CD14-positive monocyte (primary cell): ENCODE results near the gene MTFMT. TPM values are rescaled to one million over a fixed set of nuclear protein-coding genes. Genes with fewer than 3 reads are reported as not detected.

ENCODE experiments used
- DNase-seq, 3 donors: peaks; one replicate each; pipeline ENCODE4 v3.0.0-alpha.2; 2011 to 2022
- H2AFZ ChIP-seq: 2 replicates; pipeline ENCODE4 v1.6.0; 2012; ENCODE audit warnings: mild to moderate bottlenecking, low read depth, low read length, inconsistent platforms; ENCODE audit not compliant: insufficient read depth, poor library complexity, severe bottlenecking
- H3K27ac ChIP-seq, 2 donors: 1 replicate in 1 of 2; 2 replicates in 1 of 2; pipeline ENCODE4 v1.5.1; 2012 to 2013; ENCODE audit warnings: low read length in 2 of 2, control low read depth in 1 of 2, inconsistent platforms in 1 of 2, low read depth in 1 of 2, mild to moderate bottlenecking in 1 of 2
- H3K27me3 ChIP-seq, 2 donors: one replicate each; pipeline versions ENCODE4 v1.6.0 to v1.6.1; 2011 to 2013; ENCODE audit warnings: low read length in 2 of 2; ENCODE audit not compliant: control insufficient read depth in 2 of 2, insufficient read depth in 2 of 2
- H3K36me3 ChIP-seq, 2 donors: replicated peaks in 1 of 2; 1 replicate in 1 of 2; 2 replicates in 1 of 2; pipeline versions ENCODE4 v1.5.1 to v1.6.1; 2012 to 2013; ENCODE audit warnings: low read length in 2 of 2, control low read depth in 1 of 2, inconsistent platforms in 1 of 2, mild to moderate bottlenecking in 1 of 2; ENCODE audit not compliant: insufficient read depth in 2 of 2, control insufficient read depth in 1 of 2
- H3K4me1 ChIP-seq, 2 donors: 1 replicate in 1 of 2; 2 replicates in 1 of 2; pipeline versions ENCODE4 v1.5.1 to v1.6.1; 2012 to 2013; ENCODE audit warnings: low read length in 2 of 2, control low read depth in 1 of 2, inconsistent platforms in 1 of 2, mild to moderate bottlenecking in 1 of 2, moderate library complexity in 1 of 2; ENCODE audit not compliant: insufficient read depth in 2 of 2, control insufficient read depth in 1 of 2
- H3K4me2 ChIP-seq: replicated peaks from 2 replicates; pipeline ENCODE3; 2012; ENCODE audit warnings: low read length, moderate library complexity, mild to moderate bottlenecking; ENCODE audit not compliant: poor library complexity, severe bottlenecking; ENCODE audit errors: extremely low read depth
- H3K4me3 ChIP-seq, 3 experiments: fragments of 200-600 bp in 1 of 3; sonication (generic) in 1 of 3; replicated peaks in 1 of 3; 1 replicate in 2 of 3; 2 replicates in 1 of 3; pipeline ENCODE4 v1.5.1; 2011 to 2013; ENCODE audit warnings: low read length in 3 of 3, mild to moderate bottlenecking in 3 of 3, control low read depth in 2 of 3, low read depth in 2 of 3, inconsistent platforms in 1 of 3, moderate library complexity in 1 of 3
- H3K79me2 ChIP-seq: 2 replicates; pipeline ENCODE4 v1.6.0; 2012; ENCODE audit warnings: mild to moderate bottlenecking, control low read depth, inconsistent platforms, low read length, moderate library complexity; ENCODE audit not compliant: insufficient read depth
- H3K9ac ChIP-seq: 2 replicates; pipeline ENCODE4 v1.6.0; 2017; ENCODE audit warnings: low read length, mild to moderate bottlenecking; ENCODE audit not compliant: insufficient read depth, poor library complexity, severe bottlenecking
- H3K9me3 ChIP-seq, 2 donors: replicated peaks in 1 of 2; 1 replicate in 1 of 2; 2 replicates in 1 of 2; pipeline versions ENCODE4 v1.5.1 to v1.6.1; 2012 to 2013; ENCODE audit warnings: low read length in 2 of 2, control low read depth in 1 of 2; ENCODE audit not compliant: control insufficient read depth in 1 of 2, insufficient read depth in 1 of 2
- H4K20me1 ChIP-seq: 2 replicates; pipeline ENCODE4 v1.6.0; 2012; ENCODE audit warnings: mild to moderate bottlenecking, low read length, control low read depth, moderate library complexity; ENCODE audit not compliant: insufficient read depth
- H3K27ac Mint-ChIP-seq, 7 donors: one replicate each; pipeline ENCODE4 v1.8.0; 2020; ENCODE audit warnings: mild to moderate bottlenecking in 7 of 7, mixed read lengths in 7 of 7, moderate library complexity in 6 of 7, inconsistent platforms in 2 of 7
- H3K27me3 Mint-ChIP-seq, 3 donors: one replicate each; pipeline ENCODE4 v1.8.0; 2021 to 2022; ENCODE audit warnings: low read depth in 3 of 3, mild to moderate bottlenecking in 3 of 3, mixed read lengths in 3 of 3, moderate library complexity in 3 of 3, inconsistent platforms in 1 of 3
- H3K36me3 Mint-ChIP-seq, 2 donors: one replicate each; pipeline ENCODE4 v1.8.0; 2020; ENCODE audit warnings: mixed read lengths in 2 of 2, inconsistent platforms in 1 of 2, mild to moderate bottlenecking in 1 of 2
- H3K4me1 Mint-ChIP-seq: one replicate; pipeline ENCODE4 v1.8.0; 2020; ENCODE audit warnings: mild to moderate bottlenecking, mixed read lengths
- H3K4me3 Mint-ChIP-seq, 2 donors: one replicate each; pipeline ENCODE4 v1.8.0; 2020; ENCODE audit warnings: mild to moderate bottlenecking in 2 of 2, mixed read lengths in 2 of 2, moderate library complexity in 1 of 2
- H3K9me3 Mint-ChIP-seq, 7 donors: one replicate each; pipeline ENCODE4 v1.8.0; 2020 to 2022; ENCODE audit warnings: mixed read lengths in 7 of 7, mild to moderate bottlenecking in 6 of 7, moderate library complexity in 6 of 7, inconsistent platforms in 2 of 7
- WGBS: methylation state at CpG from one replicate; pipeline ENCODE4 v1.1.5; 2013; ENCODE audit warnings: missing lambda C conversion rate; ENCODE audit not compliant: insufficient coverage; 5-methylcytosine and 5-hydroxymethylcytosine counted together
- intact Hi-C, 2 donors: fragments of 100-400 bp; cut with micrococcal nuclease; formaldehyde crosslinking; loops; one replicate each; pipeline versions ENCODE4 v1.15.0 to v1.15.1; 2023
- polyA plus RNA-seq, 3 donors: library from polyadenylated mRNA; depleted of rRNA in 1 of 3; unstranded in 2 of 3; stranded (reverse) in 1 of 3; fragments of 300-500 nt in 2 of 3; fragments of >200 nt in 1 of 3; fragmentation: Illumina TruSeq in 2 of 3; gene quantifications; 1 replicate in 2 of 3; 2 replicates in 1 of 3; pipeline ENCODE4 v1.2.3, GENCODE V29; 2012 to 2021
- TF ChIP-seq, protein P1 (sequence below): fragments of 200-600 bp; IDR thresholded peaks from one replicate; pipeline ENCODE4 v1.8.0; 2022; ENCODE audit warnings: antibody characterized with exemption, mild to moderate bottlenecking

Gene MTFMT
- polyA plus RNA-seq, 3 donors: 5.1 to 10.8 (median 9.0) TPM

DNA sequence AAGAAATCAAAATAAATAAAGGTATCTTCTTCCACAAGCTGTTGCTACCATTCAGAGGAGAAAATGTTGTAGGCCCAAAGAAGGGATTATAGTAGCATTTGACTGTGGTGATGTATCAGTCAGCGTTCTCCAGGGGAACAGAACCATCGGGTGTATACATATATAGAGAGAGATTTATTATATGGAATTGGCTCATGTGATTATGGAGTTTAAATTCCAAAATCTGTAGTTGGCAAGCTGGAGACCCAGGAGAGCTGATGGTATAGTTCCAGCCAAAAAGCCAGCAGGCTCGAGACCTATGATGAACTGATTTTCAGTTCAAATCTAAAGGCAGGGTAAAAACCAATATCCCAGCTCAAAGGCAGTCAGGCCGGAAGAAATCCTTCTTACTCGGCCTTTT lies 32.4 kb downstream of the MTFMT start:
- H2AFZ ChIP-seq: no peak overlapping the region
- no peaks in the 10 kb centered on the region for H3K9me3 Mint-ChIP-seq
- no peak overlapping the region for H3K27ac Mint-ChIP-seq
- no peak for DNase-seq
- H3K79me2 ChIP-seq: no peaks in the 10 kb centered on the region
- no peaks in the 10 kb centered on the region for H3K9me3 ChIP-seq
- H3K27me3 Mint-ChIP-seq: peaks cover 0 to 4% (median 3%) of the 10 kb centered on the region in 3 donors
- H3K9ac ChIP-seq: no peak overlapping the region
- no peaks in the 10 kb centered on the region for H4K20me1 ChIP-seq
- TF ChIP-seq, protein P1, sequence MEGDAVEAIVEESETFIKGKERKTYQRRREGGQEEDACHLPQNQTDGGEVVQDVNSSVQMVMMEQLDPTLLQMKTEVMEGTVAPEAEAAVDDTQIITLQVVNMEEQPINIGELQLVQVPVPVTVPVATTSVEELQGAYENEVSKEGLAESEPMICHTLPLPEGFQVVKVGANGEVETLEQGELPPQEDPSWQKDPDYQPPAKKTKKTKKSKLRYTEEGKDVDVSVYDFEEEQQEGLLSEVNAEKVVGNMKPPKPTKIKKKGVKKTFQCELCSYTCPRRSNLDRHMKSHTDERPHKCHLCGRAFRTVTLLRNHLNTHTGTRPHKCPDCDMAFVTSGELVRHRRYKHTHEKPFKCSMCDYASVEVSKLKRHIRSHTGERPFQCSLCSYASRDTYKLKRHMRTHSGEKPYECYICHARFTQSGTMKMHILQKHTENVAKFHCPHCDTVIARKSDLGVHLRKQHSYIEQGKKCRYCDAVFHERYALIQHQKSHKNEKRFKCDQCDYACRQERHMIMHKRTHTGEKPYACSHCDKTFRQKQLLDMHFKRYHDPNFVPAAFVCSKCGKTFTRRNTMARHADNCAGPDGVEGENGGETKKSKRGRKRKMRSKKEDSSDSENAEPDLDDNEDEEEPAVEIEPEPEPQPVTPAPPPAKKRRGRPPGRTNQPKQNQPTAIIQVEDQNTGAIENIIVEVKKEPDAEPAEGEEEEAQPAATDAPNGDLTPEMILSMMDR: no peak
- H3K36me3 ChIP-seq: no peaks in the 10 kb centered on the region
- intact Hi-C loops: no loop called here
- 86% methylated on average over 3 of the region's 5 CpGs for WGBS
- peaks cover 0 to 10% of the 10 kb centered on the region in 2 donors for H3K36me3 Mint-ChIP-seq
- no peaks in the 10 kb centered on the region for H3K27me3 ChIP-seq
- H3K4me1 Mint-ChIP-seq: peaks cover 3% of the 10 kb centered on the region
- H3K4me2 ChIP-seq: no peak overlapping the region
- no peak overlapping the region for H3K4me3 Mint-ChIP-seq
- no peak overlapping the region for H3K4me3 ChIP-seq
- no peak overlapping the region for H3K27ac ChIP-seq
- no peaks in the 10 kb centered on the region for H3K4me1 ChIP-seq

DNA sequence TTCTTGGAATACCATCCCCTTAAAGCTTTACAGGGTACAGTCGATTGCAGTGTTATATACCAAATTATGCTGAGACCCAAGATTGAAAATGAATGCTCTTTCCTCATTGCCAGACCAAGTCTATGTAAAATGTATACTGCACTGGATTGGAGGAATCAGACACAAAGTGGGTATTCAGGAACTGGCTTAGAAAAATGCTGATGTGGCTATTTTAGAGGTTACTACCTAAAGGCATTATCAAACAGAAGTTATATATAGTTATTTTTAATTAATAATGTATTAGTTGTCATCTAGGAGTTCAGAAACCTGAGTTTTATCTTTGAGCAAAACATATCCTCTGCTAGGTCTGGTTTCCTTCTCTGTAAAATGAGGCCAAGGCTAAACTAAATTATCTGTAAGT lies 36.1 kb downstream of the MTFMT start:
- Histone ChIP-seq H3K9me3 (no peaks in the 10 kb centered on the region), H3K9ac (no peak overlapping the region), H3K79me2 (peaks cover 13% of the 10 kb centered on the region), H3K4me2 (no peak overlapping the region), H3K4me3 (no peak overlapping the region), H2AFZ (no peak overlapping the region), H4K20me1 (no peaks in the 10 kb centered on the region), H3K27me3 (no peaks in the 10 kb centered on the region), H3K4me1 (peaks cover 11 to 16% of the 10 kb centered on the region in 2 donors), H3K36me3 (no peaks in the 10 kb centered on the region), H3K27ac (no peak overlapping the region)
- no peak for DNase-seq
- Mint-ChIP-seq H3K27me3 (peaks cover 0 to 4% (median 3%) of the 10 kb centered on the region in 3 donors), H3K4me1 (peaks cover 16% of the 10 kb centered on the region), H3K9me3 (peaks cover 0 to 2% (median 0%) of the 10 kb centered on the region in 7 donors), H3K4me3 (no peak overlapping the region), H3K27ac (peak overlapping the region in 1 of 7 donors; percentile 11), H3K36me3 (no peaks in the 10 kb centered on the region)
- TF ChIP-seq, protein P1: no peak
- no CpG with 5 or more reads among the region's 1 CpG for WGBS
- intact Hi-C loops: no loop called here
